HG02678 (cell line): ENCODE measurements around the gene SORCS1.

ENCODE experiments used
- ATAC-seq: cut with Tn5 transposase; IDR thresholded peaks from one replicate; pipeline ENCODE4 v1.9.1; 2021; ENCODE audit warnings: mild to moderate bottlenecking, moderate library complexity; ENCODE audit not compliant: unreplicated experiment

SORCS1 gene

DNA sequence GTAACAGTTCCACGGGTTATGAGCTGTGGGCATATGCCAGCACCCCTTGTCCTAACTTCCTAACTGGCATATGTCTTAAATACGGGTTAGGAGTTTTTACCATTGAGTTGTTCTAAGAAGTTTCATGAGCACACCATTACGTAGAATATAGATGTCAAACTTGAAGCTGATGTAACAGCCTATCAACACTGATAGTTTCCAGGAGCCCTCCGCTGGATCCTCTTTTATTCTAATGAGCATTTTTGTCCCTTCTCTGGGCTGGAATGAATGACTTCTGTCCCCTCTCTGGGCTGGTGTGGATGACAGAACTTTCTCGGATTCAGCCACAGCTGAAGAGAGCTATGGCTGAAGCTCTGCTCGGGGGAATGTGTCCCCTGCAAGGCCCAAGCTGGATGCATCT, 256.3 kb downstream of the SORCS1 start:
- ATAC-seq, result no peak

GRCh38 chr10:106904209-106904608, 260.3 kb downstream of the SORCS1 start:
- no peak for ATAC-seq

GRCh38 chr10:106903180-106903579, 261.3 kb downstream of the SORCS1 start:
- no peak for ATAC-seq

- ATAC-seq, result peak; percentile 72
Measured at GRCh38 chr10:106900016-106900652, 264.4 kb downstream of the SORCS1 start.

GRCh38 chr10:106898446-106898845, 266.1 kb downstream of the SORCS1 start:
- no peak for ATAC-seq

DNA sequence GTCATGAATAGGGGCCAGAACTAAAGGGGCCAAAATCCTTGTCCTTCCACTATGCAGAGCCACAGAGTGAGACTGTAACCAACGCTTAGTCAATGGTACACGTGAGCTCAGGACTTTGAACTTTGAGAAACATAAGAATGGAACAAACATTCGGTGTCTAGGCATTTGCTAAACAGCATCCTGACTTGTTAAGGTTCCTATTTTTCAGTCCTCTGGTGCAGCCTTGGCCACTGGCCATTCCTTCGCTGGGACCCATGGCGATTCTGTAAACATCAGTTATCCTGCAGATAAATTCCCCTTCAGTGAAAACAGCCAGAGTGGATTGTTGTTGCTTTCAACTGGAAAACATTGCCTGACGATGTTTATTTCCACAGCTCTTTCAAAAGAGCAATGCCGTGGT, 266.8 kb downstream of the SORCS1 start:
- ATAC-seq, result no peak

GRCh38 chr10:106894692-106895091, 269.8 kb downstream of the SORCS1 start:
- no peak for ATAC-seq

DNA sequence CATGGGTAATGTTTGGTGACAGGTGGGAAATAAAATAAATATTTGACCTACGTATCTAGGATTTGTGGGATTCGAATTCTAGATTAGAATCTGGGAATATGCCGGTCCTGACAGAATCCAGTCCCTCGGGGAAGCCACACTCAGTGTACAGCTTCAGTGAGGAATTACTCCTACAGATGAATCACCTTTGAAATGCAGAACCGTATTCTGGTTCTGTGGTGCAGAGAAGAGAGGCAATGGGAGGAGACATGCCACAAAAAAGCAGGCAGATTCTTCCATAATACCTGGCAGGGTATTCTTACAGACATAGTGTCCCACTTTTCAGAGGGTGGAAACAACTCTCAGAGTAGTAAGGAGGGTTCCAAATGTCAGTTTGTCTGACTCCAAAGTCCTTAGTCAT, 286.9 kb downstream of the SORCS1 start:
- no peak for ATAC-seq

DNA sequence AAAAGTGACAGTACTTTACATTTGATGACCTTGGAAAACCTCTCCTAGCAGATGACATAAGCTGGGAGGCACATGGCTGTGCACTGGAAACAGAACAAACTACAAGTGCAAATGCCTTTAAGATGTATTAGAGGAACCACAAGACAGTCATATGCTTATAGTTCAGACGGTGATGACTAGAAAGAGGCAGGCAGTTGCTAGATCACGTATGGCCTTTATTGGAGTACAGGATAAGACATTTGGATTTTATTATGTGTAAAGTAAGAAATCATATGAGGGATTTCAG, 290.0 kb downstream of the SORCS1 start:
- ATAC-seq, result no peak

DNA sequence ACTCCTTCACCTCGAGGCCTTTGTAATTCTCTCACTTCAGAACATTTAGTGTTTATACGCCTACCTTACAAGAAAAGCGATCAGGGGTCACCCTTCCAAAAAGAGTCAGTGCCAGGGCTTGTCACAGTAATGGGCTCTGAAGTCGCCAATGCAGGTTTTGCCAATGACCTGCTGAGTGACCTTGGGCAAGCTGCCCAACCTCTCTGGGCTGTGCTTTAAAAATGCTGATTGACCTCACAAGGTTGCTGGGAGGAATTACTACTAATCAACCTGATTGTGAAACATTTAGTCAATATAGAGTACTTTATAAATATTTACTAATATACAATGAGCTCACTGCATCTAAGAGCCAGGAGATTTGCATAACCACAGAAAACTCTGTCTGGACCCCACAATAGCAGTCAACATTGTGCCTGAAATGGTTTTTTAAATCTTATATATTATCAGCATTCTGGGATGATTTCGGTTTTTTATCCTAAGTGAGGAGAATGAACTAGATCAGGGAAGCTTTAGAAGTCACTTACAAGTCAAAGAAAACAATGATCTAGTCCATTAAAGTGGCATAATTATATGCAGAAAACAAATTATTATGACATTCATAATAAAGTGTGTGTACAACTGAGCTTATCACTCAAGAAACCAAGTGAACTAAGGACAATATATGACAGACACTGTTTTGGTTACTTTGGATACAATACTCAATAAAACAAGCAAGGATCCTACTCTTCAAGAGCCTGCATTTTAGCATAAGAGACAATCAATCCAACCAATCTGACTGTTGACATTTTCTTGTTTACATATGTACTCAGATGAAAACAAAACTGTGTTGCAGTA, 290.5 kb downstream of the SORCS1 start:
- peak; percentile 42 for ATAC-seq

DNA sequence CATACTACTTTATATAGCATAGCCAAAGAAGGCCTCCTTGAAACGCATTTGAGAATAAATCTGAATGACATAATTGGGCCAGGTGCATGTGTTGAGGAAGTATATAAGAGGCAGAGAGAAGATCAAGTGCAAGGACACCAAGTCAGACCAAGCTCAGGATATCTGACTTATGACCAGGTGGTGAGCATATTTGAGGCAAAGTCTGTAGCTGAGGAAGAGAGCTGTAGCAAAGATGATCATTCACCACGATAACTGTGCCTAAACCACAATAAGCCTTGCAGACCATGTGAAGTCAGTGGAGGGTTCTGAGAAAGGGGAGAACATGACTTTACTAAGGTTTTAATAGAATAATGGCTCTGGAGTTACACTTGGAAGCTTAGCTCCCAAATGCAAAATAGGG, 292.3 kb downstream of the SORCS1 start:
- no peak for ATAC-seq

DNA sequence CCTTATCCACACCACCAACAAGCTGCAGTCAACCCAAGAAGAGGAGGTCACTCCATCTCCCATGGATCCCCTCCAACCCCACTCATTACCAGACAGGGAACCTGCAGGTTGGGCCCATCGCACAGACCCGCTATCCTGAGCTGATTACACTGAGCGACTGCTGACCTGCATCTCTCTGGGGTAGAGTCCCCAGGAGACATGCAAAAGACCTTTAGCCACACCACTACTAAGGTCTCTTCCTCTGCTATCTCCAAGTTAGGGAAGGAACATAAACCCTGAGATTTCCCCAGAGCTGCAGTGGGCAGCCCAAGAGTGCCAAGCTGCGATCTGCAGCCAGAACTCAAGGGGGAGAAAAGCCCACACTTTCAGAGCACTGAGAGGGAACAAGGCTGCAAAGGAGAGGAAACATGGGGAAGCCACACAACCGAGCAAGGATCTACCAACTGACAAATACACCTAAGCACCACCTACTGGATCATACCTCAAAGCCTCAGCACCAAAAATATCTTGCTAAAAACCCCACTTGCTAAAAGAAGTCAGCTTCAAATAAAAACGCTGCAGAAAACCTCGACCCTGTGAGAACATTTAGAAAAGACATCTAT, 298.2 kb downstream of the SORCS1 start:
- peak; percentile 49 for ATAC-seq

DNA sequence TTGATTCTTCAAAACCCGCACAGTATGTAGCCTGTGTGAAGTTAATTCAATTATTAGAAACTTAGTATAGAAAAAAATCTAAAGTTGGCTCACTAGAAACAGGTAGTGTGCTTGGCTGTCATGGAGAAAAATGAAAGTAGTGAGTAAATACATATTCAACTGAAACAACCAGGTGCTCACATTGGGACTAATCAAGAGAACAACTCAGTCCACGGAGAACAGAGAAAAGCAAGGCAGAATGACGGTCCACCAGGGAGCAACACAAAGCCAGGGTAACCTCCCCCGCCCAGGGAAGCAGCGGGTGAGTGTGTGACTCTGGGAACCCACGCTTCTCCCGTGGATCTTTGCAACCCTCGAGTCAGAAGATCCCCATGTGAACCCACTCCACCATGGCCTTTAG, 300.5 kb downstream of the SORCS1 start:
- ATAC-seq, result no peak

GRCh38 chr10:106863549-106863948, 301.0 kb downstream of the SORCS1 start:
- ATAC-seq, result no peak

DNA sequence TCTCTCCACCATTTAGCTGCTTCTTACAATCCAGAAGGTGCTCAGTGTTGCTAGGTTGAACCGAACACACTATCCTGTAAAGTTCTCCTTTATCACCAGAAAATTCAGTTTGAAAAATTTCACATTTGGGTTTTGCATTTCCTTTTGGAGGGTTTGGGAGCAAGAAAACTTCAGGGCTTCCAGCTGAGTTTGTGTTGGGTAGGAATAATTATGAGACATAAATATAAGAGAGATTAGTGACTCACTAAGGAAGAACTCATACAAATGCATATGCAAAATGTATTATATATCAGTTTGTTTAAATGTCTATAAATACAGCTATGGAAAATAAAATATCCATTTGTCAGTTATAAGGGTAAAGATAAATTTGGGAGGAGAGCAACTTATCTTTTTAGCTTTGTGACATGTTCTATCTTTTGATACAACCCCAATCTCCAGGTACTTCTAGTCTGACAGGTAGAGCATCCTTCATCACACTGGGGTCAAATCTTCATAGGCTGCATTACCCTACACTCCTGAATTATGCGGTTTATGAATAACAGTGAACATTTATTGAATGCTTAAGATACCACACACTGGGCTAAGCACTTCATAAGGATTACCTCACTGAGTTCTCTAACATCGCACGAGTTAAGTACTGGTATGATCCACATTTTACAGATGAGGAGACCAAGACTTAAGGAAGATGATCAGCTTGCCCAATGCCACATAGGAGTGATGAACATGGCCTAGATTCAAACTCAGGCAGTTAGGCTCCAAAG, 304.4 kb downstream of the SORCS1 start:
- no peak for ATAC-seq

DNA sequence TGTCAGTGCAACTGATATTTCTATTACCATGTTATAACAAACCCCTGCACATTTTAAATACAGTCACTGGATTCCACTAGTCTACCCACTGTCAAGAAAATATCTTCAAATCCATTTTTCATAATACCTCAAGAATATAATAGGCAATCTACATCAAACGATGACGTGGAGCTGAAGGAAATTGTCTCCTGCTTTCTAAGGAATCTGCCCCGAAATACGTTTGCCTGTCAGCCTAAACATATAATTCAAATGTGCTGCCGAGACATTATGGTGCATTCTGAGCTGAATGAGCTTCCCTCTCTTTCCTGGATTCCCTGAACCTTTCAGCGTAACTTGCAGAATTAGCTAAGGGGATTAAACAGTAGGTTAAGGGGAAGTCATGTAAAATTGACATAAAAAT, 306.8 kb downstream of the SORCS1 start:
- ATAC-seq, result no peak

GRCh38 chr10:106857213-106857612, 307.3 kb downstream of the SORCS1 start:
- no peak for ATAC-seq

DNA sequence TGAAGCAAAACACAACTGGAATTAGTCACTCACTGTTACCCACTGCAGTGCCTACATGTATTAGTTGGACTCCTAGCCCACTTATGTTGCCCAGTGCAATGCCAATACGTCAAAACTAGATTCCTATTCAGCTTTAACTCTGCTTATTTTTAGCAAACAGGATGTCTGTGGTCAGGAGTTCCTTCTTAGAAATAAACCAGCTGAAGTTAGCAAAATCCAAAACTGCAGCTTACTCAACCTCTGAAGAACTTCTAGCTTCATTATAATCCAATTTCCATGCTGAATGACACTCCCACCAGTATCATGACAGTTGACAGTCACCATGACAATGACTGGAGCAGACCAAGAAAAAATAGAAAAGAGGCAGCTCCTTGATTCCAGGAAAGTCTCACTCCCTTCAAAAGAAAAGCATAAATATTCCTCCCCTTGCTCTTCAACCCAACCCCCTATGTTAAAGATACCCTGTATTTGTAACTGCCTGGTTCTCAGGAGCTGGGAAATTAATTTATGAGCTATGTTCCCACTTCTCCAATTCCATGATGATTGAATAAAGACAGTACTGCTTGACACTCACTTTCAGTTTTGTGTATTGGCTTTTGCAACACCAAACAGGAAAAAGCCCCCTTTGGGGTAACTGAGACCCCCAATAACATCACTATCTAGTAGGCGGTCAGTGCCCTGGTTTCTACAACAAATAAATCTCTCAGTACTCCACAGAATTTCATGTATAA, 327.4 kb downstream of the SORCS1 start:
- ATAC-seq, result peak; percentile 95

DNA sequence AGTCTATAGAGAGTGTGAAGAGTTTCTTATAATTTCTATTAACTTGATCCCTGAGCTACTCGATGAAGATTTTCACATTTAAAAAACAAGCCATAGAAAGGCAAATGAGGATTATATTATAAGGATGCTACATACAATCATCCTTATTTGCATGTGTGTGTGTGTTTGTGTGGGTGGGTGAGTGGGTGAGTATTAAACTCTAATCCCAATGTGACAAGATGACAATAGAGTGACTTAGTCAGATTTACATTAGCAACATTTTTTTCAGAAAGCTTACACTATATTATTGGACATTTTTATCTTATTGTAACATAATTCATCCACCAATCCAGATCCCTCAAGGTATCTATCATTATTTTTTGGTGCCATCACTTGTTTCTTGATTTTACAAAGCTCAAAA, 331.7 kb downstream of the SORCS1 start:
- no peak for ATAC-seq

DNA sequence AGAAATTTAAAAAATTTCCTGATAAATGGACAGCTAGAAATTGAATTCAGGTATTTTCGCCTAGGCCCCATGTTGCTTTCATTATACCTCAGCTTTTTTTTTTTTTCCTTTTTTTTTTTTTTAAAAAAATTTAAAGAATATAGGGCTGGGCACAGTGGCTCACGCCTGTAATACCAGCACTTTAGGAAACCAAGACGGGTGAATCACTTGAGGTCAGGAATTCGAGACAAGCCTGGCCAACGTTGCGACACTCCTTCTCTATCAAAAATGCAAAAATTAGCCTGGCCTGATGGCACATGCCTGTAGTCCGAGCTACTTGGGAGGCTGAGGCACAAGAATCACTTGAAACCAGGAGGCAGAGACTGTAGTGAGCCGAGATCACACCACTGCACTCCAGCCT, 334.0 kb downstream of the SORCS1 start:
- no peak for ATAC-seq

GRCh38 chr10:106830006-106830405, 334.5 kb downstream of the SORCS1 start:
- no peak for ATAC-seq
